ENCODE results near the gene ZNF334. TPM values are rescaled to one million over a fixed set of nuclear protein-coding genes. Genes with fewer than 3 reads are reported as not detected.
A peak's percentile ranks its signal among the peaks of the same experiment; 100 is the strongest.

ZNF334 gene
- total RNA-seq, 1 donor = 5.8 TPM

DNA sequence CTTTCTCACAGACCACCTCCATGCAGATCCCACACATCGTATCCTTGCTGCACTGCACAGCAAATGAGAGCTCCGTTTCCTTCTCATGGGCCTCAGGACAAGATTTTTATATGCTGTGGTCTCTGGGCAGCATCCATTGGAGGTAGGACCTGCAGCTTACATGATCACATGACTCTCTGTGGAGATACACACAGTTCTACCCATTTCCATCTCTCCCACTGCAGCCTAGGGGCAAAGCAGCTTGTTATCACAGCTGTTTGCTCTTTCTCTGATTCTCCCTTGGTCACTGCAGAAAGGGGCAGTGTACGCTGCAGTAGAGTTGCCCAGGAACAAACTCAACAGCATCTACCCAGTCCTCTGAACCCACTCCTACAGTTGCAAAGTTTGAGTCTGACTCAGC lies 48.9 kb downstream of the ZNF334 start:
- Histone ChIP-seq H3K4me3 (ENCODE audit: insufficient read depth, low read length) (no peak overlapping the region), H3K79me2 (ENCODE audit: insufficient read depth, low read length) (no peaks in the 10 kb centered on the region), H3K9me3 (ENCODE audit: low read depth, low read length) (no peaks in the 10 kb centered on the region), H3K27me3 (ENCODE audit: insufficient read depth, low read length) (no peaks in the 10 kb centered on the region), H2AFZ (ENCODE audit: low read length) (no peak overlapping the region), H3K27ac (ENCODE audit: low read depth, low read length) (no peak overlapping the region), H4K20me1 (ENCODE audit: insufficient read depth, low read length) (no peaks in the 10 kb centered on the region), H3K4me1 (ENCODE audit: insufficient read depth, low read length) (no peaks in the 10 kb centered on the region), H3K4me2 (ENCODE audit: insufficient read depth, low read length) (no peak overlapping the region), H3K36me3 (ENCODE audit: insufficient read depth, low read length) (no peaks in the 10 kb centered on the region)
- DNase-seq (ENCODE audit: insufficient read length, low spot score, missing footprints) = no peak
- TF ChIP-seq, protein P1, sequence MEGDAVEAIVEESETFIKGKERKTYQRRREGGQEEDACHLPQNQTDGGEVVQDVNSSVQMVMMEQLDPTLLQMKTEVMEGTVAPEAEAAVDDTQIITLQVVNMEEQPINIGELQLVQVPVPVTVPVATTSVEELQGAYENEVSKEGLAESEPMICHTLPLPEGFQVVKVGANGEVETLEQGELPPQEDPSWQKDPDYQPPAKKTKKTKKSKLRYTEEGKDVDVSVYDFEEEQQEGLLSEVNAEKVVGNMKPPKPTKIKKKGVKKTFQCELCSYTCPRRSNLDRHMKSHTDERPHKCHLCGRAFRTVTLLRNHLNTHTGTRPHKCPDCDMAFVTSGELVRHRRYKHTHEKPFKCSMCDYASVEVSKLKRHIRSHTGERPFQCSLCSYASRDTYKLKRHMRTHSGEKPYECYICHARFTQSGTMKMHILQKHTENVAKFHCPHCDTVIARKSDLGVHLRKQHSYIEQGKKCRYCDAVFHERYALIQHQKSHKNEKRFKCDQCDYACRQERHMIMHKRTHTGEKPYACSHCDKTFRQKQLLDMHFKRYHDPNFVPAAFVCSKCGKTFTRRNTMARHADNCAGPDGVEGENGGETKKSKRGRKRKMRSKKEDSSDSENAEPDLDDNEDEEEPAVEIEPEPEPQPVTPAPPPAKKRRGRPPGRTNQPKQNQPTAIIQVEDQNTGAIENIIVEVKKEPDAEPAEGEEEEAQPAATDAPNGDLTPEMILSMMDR (IDR thresholded peaks at IDR 0.05; ENCODE audit: extremely low read depth, low read depth, low read length) = no peak

- H3K27ac ChIP-seq (ENCODE audit: low read depth, low read length) = no peak overlapping the region
- H3K36me3 ChIP-seq (ENCODE audit: insufficient read depth, low read length) = no peaks in the 10 kb centered on the region
- H3K4me2 ChIP-seq (ENCODE audit: insufficient read depth, low read length) = no peak overlapping the region
- H4K20me1 ChIP-seq (ENCODE audit: insufficient read depth, low read length) = no peaks in the 10 kb centered on the region
- H3K79me2 ChIP-seq (ENCODE audit: insufficient read depth, low read length) = no peaks in the 10 kb centered on the region
- no peak overlapping the region for H2AFZ ChIP-seq (ENCODE audit: low read length)
- H3K9me3 ChIP-seq (ENCODE audit: low read depth, low read length) = no peaks in the 10 kb centered on the region
- no peaks in the 10 kb centered on the region for H3K4me1 ChIP-seq (ENCODE audit: insufficient read depth, low read length)
- no peak overlapping the region for H3K4me3 ChIP-seq (ENCODE audit: insufficient read depth, low read length)
- TF ChIP-seq, protein P1 (IDR thresholded peaks at IDR 0.05; ENCODE audit: extremely low read depth, low read depth, low read length) = no peak
- no peaks in the 10 kb centered on the region for H3K27me3 ChIP-seq (ENCODE audit: insufficient read depth, low read length)
- no peak for DNase-seq (ENCODE audit: insufficient read length, low spot score, missing footprints)
Observed at GRCh38 chr20:46463852-46464251, 49.5 kb downstream of the ZNF334 start.

DNA sequence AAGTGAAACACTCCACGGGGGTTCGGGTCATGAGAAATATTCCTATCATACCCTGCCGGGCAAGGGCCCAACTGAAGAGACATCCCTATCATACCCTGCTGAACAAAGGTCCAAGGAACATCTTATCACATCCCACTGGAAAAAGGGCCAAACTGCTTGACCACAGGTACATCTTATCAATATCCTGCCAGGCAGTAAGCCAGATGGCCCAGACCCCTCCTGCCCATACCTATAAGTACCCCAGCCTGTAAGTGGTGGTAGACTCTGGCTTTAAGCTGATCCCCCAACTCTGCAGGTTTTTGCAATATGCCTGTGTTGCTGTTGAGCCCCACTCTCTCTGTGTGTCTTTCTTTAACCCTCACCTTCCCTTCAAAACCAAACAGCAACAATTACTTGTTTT lies 51.6 kb downstream of the ZNF334 start:
- DNase-seq (ENCODE audit: insufficient read length, low spot score, missing footprints) = no peak
- H3K9me3 ChIP-seq (ENCODE audit: low read depth, low read length) = no peaks in the 10 kb centered on the region

DNA sequence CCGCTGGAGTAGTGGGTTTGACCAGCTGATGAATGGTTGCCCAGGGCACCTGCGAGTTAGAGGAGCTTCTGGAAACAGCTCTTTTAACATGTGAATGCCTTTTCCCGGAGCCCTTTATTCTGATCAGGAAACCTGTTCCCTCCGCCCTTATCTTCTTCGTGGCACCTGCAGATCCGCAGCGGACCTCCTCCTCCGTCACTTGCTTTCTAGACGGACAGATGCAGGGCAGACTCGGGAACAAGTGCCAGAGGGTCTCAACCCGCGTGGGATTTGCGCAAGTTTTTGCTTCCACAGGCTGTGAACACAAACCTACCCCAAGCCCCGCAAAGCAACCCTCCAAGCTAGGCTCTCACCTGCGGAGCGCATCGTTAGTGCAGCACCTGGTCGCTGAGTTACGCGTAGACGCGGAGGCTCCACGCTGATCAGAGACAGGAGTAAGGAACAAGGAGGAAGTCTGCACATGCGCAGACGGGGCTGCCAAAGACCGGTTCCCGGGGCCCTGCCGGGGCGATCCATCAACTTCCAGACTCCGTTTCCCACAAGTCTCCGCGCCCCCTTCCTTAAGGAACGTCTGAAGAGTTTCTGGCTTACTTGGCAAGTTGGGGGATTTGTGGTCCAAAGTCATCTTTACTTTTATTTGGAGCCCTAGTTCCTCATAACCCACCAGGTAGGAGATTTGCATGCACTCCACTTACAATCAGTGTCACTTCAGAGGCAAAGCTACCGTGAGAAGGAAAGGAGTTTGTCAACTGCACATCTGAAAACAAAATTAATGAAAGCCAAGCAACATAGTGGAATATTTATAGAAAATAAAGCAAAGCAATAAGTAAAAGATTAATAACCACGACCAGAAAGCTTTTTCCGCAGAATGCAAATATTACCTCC lies 54.3 kb downstream of the ZNF334 start:
- Histone ChIP-seq H4K20me1 (ENCODE audit: insufficient read depth, low read length) (no peaks in the 10 kb centered on the region), H3K36me3 (ENCODE audit: insufficient read depth, low read length) (no peaks in the 10 kb centered on the region), H3K4me2 (ENCODE audit: insufficient read depth, low read length) (no peak overlapping the region), H3K27ac (ENCODE audit: low read depth, low read length) (no peak overlapping the region), H3K79me2 (ENCODE audit: insufficient read depth, low read length) (no peaks in the 10 kb centered on the region), H3K4me1 (ENCODE audit: insufficient read depth, low read length) (no peaks in the 10 kb centered on the region), H3K4me3 (ENCODE audit: insufficient read depth, low read length) (no peak overlapping the region), H3K27me3 (ENCODE audit: insufficient read depth, low read length) (no peaks in the 10 kb centered on the region), H3K9me3 (ENCODE audit: low read depth, low read length) (peaks cover 5% of the 10 kb centered on the region), H2AFZ (ENCODE audit: low read length) (peak overlapping the region; percentile 20)
- DNase-seq (ENCODE audit: insufficient read length, low spot score, missing footprints) = no peak
- TF ChIP-seq, protein P1 (IDR thresholded peaks at IDR 0.05; ENCODE audit: extremely low read depth, low read depth, low read length) = no peak

More for the DNA sequence above, 51.6 kb downstream of the ZNF334 start:
- no peaks in the 10 kb centered on the region for H3K79me2 ChIP-seq (ENCODE audit: insufficient read depth, low read length)
- H3K4me2 ChIP-seq (ENCODE audit: insufficient read depth, low read length) = no peak overlapping the region
- no peaks in the 10 kb centered on the region for H3K36me3 ChIP-seq (ENCODE audit: insufficient read depth, low read length)
- H2AFZ ChIP-seq (ENCODE audit: low read length) = no peak overlapping the region
- no peaks in the 10 kb centered on the region for H3K4me1 ChIP-seq (ENCODE audit: insufficient read depth, low read length)
- H3K27ac ChIP-seq (ENCODE audit: low read depth, low read length) = no peak overlapping the region
- H4K20me1 ChIP-seq (ENCODE audit: insufficient read depth, low read length) = no peaks in the 10 kb centered on the region
- H3K27me3 ChIP-seq (ENCODE audit: insufficient read depth, low read length) = no peaks in the 10 kb centered on the region
- no peak overlapping the region for H3K4me3 ChIP-seq (ENCODE audit: insufficient read depth, low read length)
- TF ChIP-seq, protein P1 (IDR thresholded peaks at IDR 0.05; ENCODE audit: extremely low read depth, low read depth, low read length) = no peak
